HepG2 (cell line): ENCODE data around the gene MGMT. TPM values are rescaled to one million over a fixed set of nuclear protein-coding genes. Genes with fewer than 3 reads are reported as not detected.

Experiments used
- ATAC-seq: fragments of 200-7000 bp; cut with Tn5 transposase; 3 replicates; pipeline ENCODE4 v1.9.1; 2020; ENCODE audit warnings: mild to moderate bottlenecking, moderate library complexity
- BruUV-seq: library from RNA; stranded (reverse); fragments of 400-500 nt; replicated peaks from 2 replicates; lab custom pipeline; 2021; lab: Mats Ljungman, UMichigan
- CTCF ChIA-PET: fragments of 300-600 bp; formaldehyde crosslinking; extraction: SDS; loops from one replicate; lab custom pipeline; 2021; ENCODE audit warnings: low total read pairs, inconsistent platforms, low intra/inter-chr PET ratio; lab: Yijun Ruan, JAX
- POLR2A ChIA-PET: fragments of 350-600 bp; sonication (Branson Sonifier 250); formaldehyde crosslinking; loops from one replicate; lab custom pipeline; 2020; ENCODE audit warnings: antibody characterized with exemption, inconsistent platforms; lab: Yijun Ruan, JAX
- DNase-seq: peaks from one replicate; pipeline ENCODE4 v3.0.0-alpha.2; 2015; ENCODE audit warnings: low spot score
- FAIRE-seq: peaks from 3 replicates; lab custom pipeline; 2011; peaks lifted over from hg19 to GRCh38; lab: Jason Lieb, UNC
- H2AFZ ChIP-seq: one replicate; pipeline ENCODE4 v1.6.1; 2011; ENCODE audit warnings: low read length, inconsistent platforms
- H3K27ac ChIP-seq: fragments of 300-600 bp; 3 replicates; pipeline ENCODE4 v1.8.0; 2011; ENCODE audit warnings: mixed run types, mild to moderate bottlenecking, mixed read lengths, low read length, inconsistent platforms; ENCODE audit not compliant: insufficient read depth; ENCODE audit errors: extremely low read length
- H3K27me3 ChIP-seq, 2 experiments: fragments of 200-600 bp in 1 of 2; 2 replicates in 1 of 2; 3 replicates in 1 of 2; pipeline versions ENCODE4 v1.6.0 to v1.8.0; 2011; ENCODE audit warnings: low read length in 2 of 2, mild to moderate bottlenecking in 2 of 2, moderate library complexity in 2 of 2, inconsistent platforms in 1 of 2; ENCODE audit not compliant: insufficient read depth in 2 of 2, control insufficient read depth in 1 of 2
- H3K36me3 ChIP-seq, 2 experiments: fragments of 200-600 bp in 1 of 2; replicated peaks in 1 of 2; 2 replicates in 1 of 2; 3 replicates in 1 of 2; pipeline versions ENCODE4 v1.5.1 to v1.8.0; 2011; ENCODE audit warnings: low read length in 2 of 2, inconsistent platforms in 1 of 2; ENCODE audit not compliant: insufficient read depth in 2 of 2, control insufficient read depth in 1 of 2
- H3K4me1 ChIP-seq: 2 replicates; pipeline ENCODE4 v1.5.1; 2012; ENCODE audit warnings: low read length, inconsistent platforms; ENCODE audit not compliant: insufficient read depth
- H3K4me2 ChIP-seq: 2 replicates; pipeline ENCODE4 v1.6.0; 2011; ENCODE audit warnings: low read depth, low read length, inconsistent platforms
- H3K4me3 ChIP-seq, 3 experiments: fragments of 200-600 bp in 1 of 3; sonication (generic), shearing (Covaris generic) in 1 of 3; replicated peaks in 1 of 3; 2 replicates each; pipeline ENCODE4 v1.5.1; 2011 to 2016; ENCODE audit warnings: low read length in 3 of 3, inconsistent platforms in 2 of 3, low read depth in 2 of 3, mild to moderate bottlenecking in 2 of 3, control low read depth in 1 of 3, mixed read lengths in 1 of 3; ENCODE audit not compliant: insufficient read depth in 1 of 3
- H3K79me2 ChIP-seq: one replicate; pipeline ENCODE4 v1.6.1; 2011; ENCODE audit warnings: low read length, inconsistent platforms; ENCODE audit not compliant: insufficient read depth
- H3K9ac ChIP-seq: 2 replicates; pipeline ENCODE4 v1.6.0; 2011; ENCODE audit warnings: mild to moderate bottlenecking, low read depth, low read length, inconsistent platforms; ENCODE audit not compliant: insufficient read depth
- H3K9me3 ChIP-seq: 2 replicates; pipeline ENCODE4 v1.5.1; 2012; ENCODE audit warnings: mild to moderate bottlenecking, low read length
- H4K20me1 ChIP-seq: 2 replicates; pipeline ENCODE4 v1.6.0; 2011; ENCODE audit warnings: inconsistent platforms, mild to moderate bottlenecking, low read length, moderate library complexity; ENCODE audit not compliant: insufficient read depth
- ATRX ChIP-seq: sonication (generic); formaldehyde crosslinking; IDR thresholded peaks from 2 replicates; pipeline ENCODE4 v1.4.0; 2020; ENCODE audit warnings: missing genetic modification reagents, borderline replicate concordance
- KAT7 ChIP-seq: IDR thresholded peaks from 2 replicates; pipeline ENCODE4 v1.6.1; 2018; ENCODE audit warnings: borderline replicate concordance, missing compliant biosample characterization
- WGBS: methylation state at CpG from one replicate; pipeline ENCODE4 v1.1.6; 2017; ENCODE audit warnings: low lambda C conversion rate; 5-methylcytosine and 5-hydroxymethylcytosine counted together
- in situ Hi-C: cut with HindIII; loops from 2 replicates; pipeline ENCODE4 v1.10.0; 2017; ENCODE audit warnings: low pct_unique_long_range_greater_than_20kb; ENCODE audit not compliant: extremely low pct_ligation_motif_present
- intact Hi-C: fragments of 100-400 bp; cut with micrococcal nuclease; formaldehyde crosslinking; loops from one replicate; pipeline ENCODE4 v1.10.0; 2022; ENCODE audit not compliant: unreplicated experiment
- polyA plus RNA-seq, 8 experiments: library from polyadenylated mRNA; depleted of rRNA in 3 of 8; stranded (reverse) in 7 of 8; unstranded in 1 of 8; fragments of >200 nt; fragmentation: Illumina TruSeq in 4 of 8; extraction: Trizol in 4 of 8; gene quantifications; 2 replicates each; pipeline versions ENCODE4 v1.2.1 to v1.2.3, GENCODE V29; 2011 to 2016; ENCODE audit warnings: low read depth in 4 of 8, missing spikeins in 1 of 8, mixed read lengths in 1 of 8; ENCODE audit not compliant: insufficient read depth in 1 of 8
- total RNA-seq, 5 experiments: library from RNA; depleted of rRNA; stranded (reverse); fragments of >200 nt; fragmentation: Illumina TruSeq; extraction: Trizol; gene quantifications; 2 replicates each; pipeline ENCODE4 v1.2.3, GENCODE V29; 2016; ENCODE audit warnings: low read depth in 1 of 5

MGMT gene
- total and polyA plus RNA-seq, 2 of the 13 experiments (the other 11 are each of a cell fraction or from before 2014, with no cell fraction given), result 12.0 to 19.5 TPM

DNA sequence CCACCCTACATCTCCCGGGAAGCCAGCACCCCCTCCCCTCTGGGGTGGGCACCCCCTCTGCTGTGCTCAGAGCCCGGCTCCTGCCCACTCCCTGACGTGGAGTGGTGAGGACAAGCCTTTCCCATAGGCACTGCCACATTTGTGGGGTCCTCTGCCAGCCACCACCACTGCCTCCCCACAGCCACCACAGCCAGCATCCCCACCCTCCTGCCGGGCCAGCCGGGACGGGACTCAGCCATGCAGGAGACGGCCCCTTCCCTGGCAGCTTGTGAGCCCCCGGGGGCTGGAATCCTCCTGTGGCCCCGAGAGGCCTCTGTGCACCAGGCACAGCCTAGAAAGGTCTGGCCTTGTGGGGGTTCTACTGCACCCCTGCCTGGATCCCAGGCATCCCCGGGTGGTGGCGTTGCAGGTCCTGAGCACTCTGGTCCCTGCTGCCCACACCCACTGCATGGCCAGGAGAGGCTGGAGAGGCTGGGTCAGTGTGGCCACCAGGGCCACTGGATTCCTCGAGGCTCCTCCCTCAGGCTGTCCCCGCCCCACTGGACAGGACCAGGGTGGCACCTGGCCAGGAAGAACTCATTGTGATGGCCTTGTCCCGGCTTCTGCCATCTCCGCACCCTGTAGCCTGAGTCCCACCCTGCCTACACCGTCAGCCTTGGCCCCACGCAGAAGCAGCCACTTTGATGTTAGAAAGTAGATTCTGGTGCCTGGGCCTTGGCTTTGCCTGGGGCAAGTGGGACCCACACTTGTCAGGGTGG, 349.0 kb downstream of the MGMT start:
- Histone ChIP-seq H3K4me2 (no peak overlapping the region), H3K9ac (no peak overlapping the region), H3K36me3 (no peaks in the 10 kb centered on the region), H3K4me3 (no peak overlapping the region), H3K27ac (no peak overlapping the region), H3K4me1 (no peaks in the 10 kb centered on the region), H2AFZ (no peak overlapping the region), H3K27me3 (peaks cover 0 to 5% of the 10 kb centered on the region in 2 experiments; a peak in 1 of 5 replicates), H3K79me2 (no peaks in the 10 kb centered on the region), H4K20me1 (no peaks in the 10 kb centered on the region), H3K9me3 (no peaks in the 10 kb centered on the region)
- ChIA-PET CTCF (no interaction called here), POLR2A (no interaction called here)
- FAIRE-seq, result no peak
- intact Hi-C loops (no loop called here), in situ Hi-C loops (no loop called here)
- no peak; the same call in 2 of the 3 replicates for ATAC-seq
- TF ChIP-seq ATRX (CRISPR knock-in tag), result no peak
- WGBS, result 0% methylated on average over 2 of the region's 17 CpGs
- BruUV-seq, result no TSS peak
- no peak for DNase-seq

DNA sequence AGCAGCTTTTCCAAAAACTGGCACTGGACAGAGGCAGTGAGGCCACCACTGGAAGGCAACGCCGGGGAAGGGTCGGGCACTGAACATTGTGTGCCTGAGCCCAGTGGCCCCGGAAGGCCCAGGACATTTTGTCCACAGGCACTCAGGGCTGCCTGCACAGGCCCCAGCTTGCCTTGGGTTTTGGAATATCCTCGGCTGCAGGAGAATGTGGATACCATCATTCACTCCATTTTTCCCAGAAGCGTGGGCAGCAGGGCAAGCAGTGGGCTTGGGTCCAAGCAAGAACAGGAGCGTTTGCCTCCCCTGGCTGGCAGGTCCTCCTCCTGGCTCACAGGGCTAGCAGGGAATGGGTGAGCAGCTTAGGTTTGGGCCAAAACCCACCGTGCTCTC, 349.6 kb downstream of the MGMT start:
- no peak overlapping the region for H3K27ac ChIP-seq
- POLR2A ChIA-PET, result no interaction called here
- H4K20me1 ChIP-seq, result no peaks in the 10 kb centered on the region
- no peak overlapping the region for H2AFZ ChIP-seq
- H3K4me2 ChIP-seq, result no peak overlapping the region
- H3K9me3 ChIP-seq, result no peaks in the 10 kb centered on the region
- ATAC-seq (no peak), FAIRE-seq (no peak), DNase-seq (no peak)
- no peak overlapping the region for H3K9ac ChIP-seq
- no peak overlapping the region for H3K4me3 ChIP-seq
- no TSS peak for BruUV-seq
- H3K27me3 ChIP-seq, result peaks cover 0 to 5% of the 10 kb centered on the region in 2 experiments; a peak in 1 of 5 replicates
- no peaks in the 10 kb centered on the region for H3K4me1 ChIP-seq
- no peaks in the 10 kb centered on the region for H3K79me2 ChIP-seq
- H3K36me3 ChIP-seq, result no peaks in the 10 kb centered on the region
- CTCF ChIA-PET, result no interaction called here
- WGBS, result 75% methylated on average over 4 of the region's 8 CpGs
- in situ Hi-C loops, result no loop called here
- intact Hi-C loops, result no loop called here
- no peak for TF ChIP-seq KAT7 (CRISPR knock-in tag)
